ENCODE data around the gene PRKACG.

PRKACG gene

GRCh38 chr9:69020301-69021145 lies 6.6 kb upstream of the PRKACG start:
- Histone ChIP-seq H3K4me3 (ENCODE audit: low read depth, low read length) (no peak overlapping the region), H3K4me1 (no peaks in the 10 kb centered on the region), H3K36me3 (no peaks in the 10 kb centered on the region), H3K9me3 (no peaks in the 10 kb centered on the region), H3K27me3 (peaks cover 8% of the 10 kb centered on the region)
- DNase-seq, result no peak
- TF ChIP-seq, protein P1, sequence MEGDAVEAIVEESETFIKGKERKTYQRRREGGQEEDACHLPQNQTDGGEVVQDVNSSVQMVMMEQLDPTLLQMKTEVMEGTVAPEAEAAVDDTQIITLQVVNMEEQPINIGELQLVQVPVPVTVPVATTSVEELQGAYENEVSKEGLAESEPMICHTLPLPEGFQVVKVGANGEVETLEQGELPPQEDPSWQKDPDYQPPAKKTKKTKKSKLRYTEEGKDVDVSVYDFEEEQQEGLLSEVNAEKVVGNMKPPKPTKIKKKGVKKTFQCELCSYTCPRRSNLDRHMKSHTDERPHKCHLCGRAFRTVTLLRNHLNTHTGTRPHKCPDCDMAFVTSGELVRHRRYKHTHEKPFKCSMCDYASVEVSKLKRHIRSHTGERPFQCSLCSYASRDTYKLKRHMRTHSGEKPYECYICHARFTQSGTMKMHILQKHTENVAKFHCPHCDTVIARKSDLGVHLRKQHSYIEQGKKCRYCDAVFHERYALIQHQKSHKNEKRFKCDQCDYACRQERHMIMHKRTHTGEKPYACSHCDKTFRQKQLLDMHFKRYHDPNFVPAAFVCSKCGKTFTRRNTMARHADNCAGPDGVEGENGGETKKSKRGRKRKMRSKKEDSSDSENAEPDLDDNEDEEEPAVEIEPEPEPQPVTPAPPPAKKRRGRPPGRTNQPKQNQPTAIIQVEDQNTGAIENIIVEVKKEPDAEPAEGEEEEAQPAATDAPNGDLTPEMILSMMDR (IDR thresholded peaks at IDR 0.05; ENCODE audit: low read depth, low read length), result no peak

GRCh38 chr9:69019808-69020207 lies 5.9 kb upstream of the PRKACG start:
- no peaks in the 10 kb centered on the region for H3K36me3 ChIP-seq
- H3K27me3 ChIP-seq, result peaks cover 8% of the 10 kb centered on the region
- TF ChIP-seq, protein P1 (IDR thresholded peaks at IDR 0.05; ENCODE audit: low read depth, low read length), result no peak
- no peaks in the 10 kb centered on the region for H3K4me1 ChIP-seq
- no peak overlapping the region for H3K4me3 ChIP-seq (ENCODE audit: low read depth, low read length)
- H3K9me3 ChIP-seq, result no peaks in the 10 kb centered on the region
- no peak for DNase-seq

- no peak for DNase-seq
- Histone ChIP-seq H3K9me3 (no peaks in the 10 kb centered on the region), H3K27me3 (peaks cover 5% of the 10 kb centered on the region), H3K4me1 (no peaks in the 10 kb centered on the region), H3K36me3 (no peaks in the 10 kb centered on the region), H3K4me3 (ENCODE audit: low read depth, low read length) (no peak overlapping the region)
- TF ChIP-seq, protein P1 (IDR thresholded peaks at IDR 0.05; ENCODE audit: low read depth, low read length), result no peak
Measured at GRCh38 chr9:69018737-69019136, 4.8 kb upstream of the PRKACG start.

- Histone ChIP-seq H3K36me3 (no peaks in the 10 kb centered on the region), H3K4me1 (no peaks in the 10 kb centered on the region), H3K4me3 (ENCODE audit: low read depth, low read length) (no peak overlapping the region), H3K9me3 (no peaks in the 10 kb centered on the region), H3K27me3 (no peaks in the 10 kb centered on the region; the same call in 1 of the 2 replicates)
- TF ChIP-seq, protein P1 (IDR thresholded peaks at IDR 0.05; ENCODE audit: low read depth, low read length), result no peak
- no peak for DNase-seq
Measured at GRCh38 chr9:69016191-69017096, 2.5 kb upstream of the PRKACG start.

DNA sequence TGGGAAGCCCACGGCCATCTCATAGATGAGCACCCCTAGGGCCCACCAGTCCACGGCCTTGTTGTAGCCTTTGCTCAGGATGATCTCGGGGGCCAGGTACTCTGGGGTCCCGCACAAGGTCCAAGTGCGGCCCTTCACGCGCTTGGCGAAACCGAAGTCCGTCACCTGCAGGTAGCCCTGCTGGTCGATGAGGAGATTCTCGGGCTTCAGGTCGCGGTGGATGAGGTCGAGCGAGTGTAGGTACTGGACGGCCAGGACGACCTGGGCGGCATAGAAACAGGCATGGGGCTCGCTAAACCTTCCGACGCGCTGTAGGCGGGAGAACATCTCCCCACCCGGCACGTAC lies 558 bp downstream of the PRKACG start:
- H3K4me3 ChIP-seq (ENCODE audit: low read depth, low read length), result no peak overlapping the region
- H3K36me3 ChIP-seq, result no peaks in the 10 kb centered on the region
- TF ChIP-seq, protein P1 (IDR thresholded peaks at IDR 0.05; ENCODE audit: low read depth, low read length), result no peak
- DNase-seq, result no peak
- no peaks in the 10 kb centered on the region for H3K9me3 ChIP-seq
- H3K4me1 ChIP-seq, result no peaks in the 10 kb centered on the region
- H3K27me3 ChIP-seq, result peaks cover 14% of the 10 kb centered on the region
